CD14-positive monocyte (primary cell): ENCODE data around the gene RELCH. TPM values are rescaled to one million over a fixed set of nuclear protein-coding genes. Genes with fewer than 3 reads are reported as not detected.

ENCODE experiments used
- DNase-seq, 3 donors: peaks; one replicate each; pipeline ENCODE4 v3.0.0-alpha.2; 2011 to 2022
- H2AFZ ChIP-seq: 2 replicates; pipeline ENCODE4 v1.6.0; 2012; ENCODE audit warnings: mild to moderate bottlenecking, low read depth, low read length, inconsistent platforms; ENCODE audit not compliant: insufficient read depth, poor library complexity, severe bottlenecking
- H3K27ac ChIP-seq, 2 donors: 1 replicate in 1 of 2; 2 replicates in 1 of 2; pipeline ENCODE4 v1.5.1; 2012 to 2013; ENCODE audit warnings: low read length in 2 of 2, control low read depth in 1 of 2, inconsistent platforms in 1 of 2, low read depth in 1 of 2, mild to moderate bottlenecking in 1 of 2
- H3K27me3 ChIP-seq, 2 donors: one replicate each; pipeline versions ENCODE4 v1.6.0 to v1.6.1; 2011 to 2013; ENCODE audit warnings: low read length in 2 of 2; ENCODE audit not compliant: control insufficient read depth in 2 of 2, insufficient read depth in 2 of 2
- H3K36me3 ChIP-seq, 2 donors: replicated peaks in 1 of 2; 1 replicate in 1 of 2; 2 replicates in 1 of 2; pipeline versions ENCODE4 v1.5.1 to v1.6.1; 2012 to 2013; ENCODE audit warnings: low read length in 2 of 2, control low read depth in 1 of 2, inconsistent platforms in 1 of 2, mild to moderate bottlenecking in 1 of 2; ENCODE audit not compliant: insufficient read depth in 2 of 2, control insufficient read depth in 1 of 2
- H3K4me1 ChIP-seq, 2 donors: 1 replicate in 1 of 2; 2 replicates in 1 of 2; pipeline versions ENCODE4 v1.5.1 to v1.6.1; 2012 to 2013; ENCODE audit warnings: low read length in 2 of 2, control low read depth in 1 of 2, inconsistent platforms in 1 of 2, mild to moderate bottlenecking in 1 of 2, moderate library complexity in 1 of 2; ENCODE audit not compliant: insufficient read depth in 2 of 2, control insufficient read depth in 1 of 2
- H3K4me2 ChIP-seq: replicated peaks from 2 replicates; pipeline ENCODE3; 2012; ENCODE audit warnings: low read length, moderate library complexity, mild to moderate bottlenecking; ENCODE audit not compliant: poor library complexity, severe bottlenecking; ENCODE audit errors: extremely low read depth
- H3K4me3 ChIP-seq, 3 experiments: fragments of 200-600 bp in 1 of 3; sonication (generic) in 1 of 3; replicated peaks in 1 of 3; 1 replicate in 2 of 3; 2 replicates in 1 of 3; pipeline ENCODE4 v1.5.1; 2011 to 2013; ENCODE audit warnings: low read length in 3 of 3, mild to moderate bottlenecking in 3 of 3, control low read depth in 2 of 3, low read depth in 2 of 3, inconsistent platforms in 1 of 3, moderate library complexity in 1 of 3
- H3K79me2 ChIP-seq: 2 replicates; pipeline ENCODE4 v1.6.0; 2012; ENCODE audit warnings: mild to moderate bottlenecking, control low read depth, inconsistent platforms, low read length, moderate library complexity; ENCODE audit not compliant: insufficient read depth
- H3K9ac ChIP-seq: 2 replicates; pipeline ENCODE4 v1.6.0; 2017; ENCODE audit warnings: low read length, mild to moderate bottlenecking; ENCODE audit not compliant: insufficient read depth, poor library complexity, severe bottlenecking
- H3K9me3 ChIP-seq, 2 donors: replicated peaks in 1 of 2; 1 replicate in 1 of 2; 2 replicates in 1 of 2; pipeline versions ENCODE4 v1.5.1 to v1.6.1; 2012 to 2013; ENCODE audit warnings: low read length in 2 of 2, control low read depth in 1 of 2; ENCODE audit not compliant: control insufficient read depth in 1 of 2, insufficient read depth in 1 of 2
- H4K20me1 ChIP-seq: 2 replicates; pipeline ENCODE4 v1.6.0; 2012; ENCODE audit warnings: mild to moderate bottlenecking, low read length, control low read depth, moderate library complexity; ENCODE audit not compliant: insufficient read depth
- H3K27ac Mint-ChIP-seq, 7 donors: one replicate each; pipeline ENCODE4 v1.8.0; 2020; ENCODE audit warnings: mild to moderate bottlenecking in 7 of 7, mixed read lengths in 7 of 7, moderate library complexity in 6 of 7, inconsistent platforms in 2 of 7
- H3K27me3 Mint-ChIP-seq, 3 donors: one replicate each; pipeline ENCODE4 v1.8.0; 2021 to 2022; ENCODE audit warnings: low read depth in 3 of 3, mild to moderate bottlenecking in 3 of 3, mixed read lengths in 3 of 3, moderate library complexity in 3 of 3, inconsistent platforms in 1 of 3
- H3K36me3 Mint-ChIP-seq, 2 donors: one replicate each; pipeline ENCODE4 v1.8.0; 2020; ENCODE audit warnings: mixed read lengths in 2 of 2, inconsistent platforms in 1 of 2, mild to moderate bottlenecking in 1 of 2
- H3K4me1 Mint-ChIP-seq: one replicate; pipeline ENCODE4 v1.8.0; 2020; ENCODE audit warnings: mild to moderate bottlenecking, mixed read lengths
- H3K4me3 Mint-ChIP-seq, 2 donors: one replicate each; pipeline ENCODE4 v1.8.0; 2020; ENCODE audit warnings: mild to moderate bottlenecking in 2 of 2, mixed read lengths in 2 of 2, moderate library complexity in 1 of 2
- H3K9me3 Mint-ChIP-seq, 7 donors: one replicate each; pipeline ENCODE4 v1.8.0; 2020 to 2022; ENCODE audit warnings: mixed read lengths in 7 of 7, mild to moderate bottlenecking in 6 of 7, moderate library complexity in 6 of 7, inconsistent platforms in 2 of 7
- CTCF ChIP-seq: fragments of 200-600 bp; IDR thresholded peaks from one replicate; pipeline ENCODE4 v1.8.0; 2022; ENCODE audit warnings: antibody characterized with exemption, mild to moderate bottlenecking
- WGBS: methylation state at CpG from one replicate; pipeline ENCODE4 v1.1.5; 2013; ENCODE audit warnings: missing lambda C conversion rate; ENCODE audit not compliant: insufficient coverage; 5-methylcytosine and 5-hydroxymethylcytosine counted together
- intact Hi-C, 2 donors: fragments of 100-400 bp; cut with micrococcal nuclease; formaldehyde crosslinking; loops; one replicate each; pipeline versions ENCODE4 v1.15.0 to v1.15.1; 2023
- polyA plus RNA-seq, 3 donors: library from polyadenylated mRNA; depleted of rRNA in 1 of 3; unstranded in 2 of 3; stranded (reverse) in 1 of 3; fragments of 300-500 nt in 2 of 3; fragments of >200 nt in 1 of 3; fragmentation: Illumina TruSeq in 2 of 3; gene quantifications; 1 replicate in 2 of 3; 2 replicates in 1 of 3; pipeline ENCODE4 v1.2.3, GENCODE V29; 2012 to 2021

Gene RELCH
- polyA plus RNA-seq, 3 donors, result 3.8 to 30.4 (median 4.9) TPM

GRCh38 chr18:62325806-62326645, 139.0 kb downstream of the RELCH start:
- Mint-ChIP-seq H3K36me3 (peaks cover 13 to 22% of the 10 kb centered on the region in 2 donors), H3K9me3 (peaks cover 0 to 6% (median 6%) of the 10 kb centered on the region in 7 donors), H3K27ac (peak overlapping the region in 3 of 7 donors; percentile 18 to 75 (median 66)), H3K27me3 (peaks cover 56 to 84% (median 63%) of the 10 kb centered on the region in 3 donors), H3K4me1 (peaks cover 49% of the 10 kb centered on the region), H3K4me3 (peak overlapping the region; percentile 87 to 93)
- Histone ChIP-seq H2AFZ (peak overlapping the region; percentile 75), H3K4me1 (peaks cover 47 to 58% of the 10 kb centered on the region in 2 donors), H3K79me2 (no peaks in the 10 kb centered on the region), H3K27me3 (peaks cover 39 to 86% of the 10 kb centered on the region in 2 donors), H3K4me2 (peak overlapping the region; percentile 94), H3K36me3 (no peaks in the 10 kb centered on the region), H3K9ac (peak overlapping the region; percentile 49), H4K20me1 (no peaks in the 10 kb centered on the region), H3K4me3 (peak overlapping the region; percentile 39 to 80 (median 50)), H3K27ac (no peak overlapping the region), H3K9me3 (no peaks in the 10 kb centered on the region)
- 6% methylated on average over 45 of the region's 45 CpGs for WGBS
- intact Hi-C loops, result no loop called here
- DNase-seq, result peak in 1 of 3 donors; percentile 6
- no peak for TF ChIP-seq CTCF

GRCh38 chr18:62326646-62327348, 139.7 kb downstream of the RELCH start:
- Mint-ChIP-seq H3K4me1 (peaks cover 56% of the 10 kb centered on the region), H3K27ac (peak overlapping the region in 1 of 7 donors; percentile 57), H3K9me3 (peaks cover 0 to 6% (median 6%) of the 10 kb centered on the region in 7 donors), H3K36me3 (peaks cover 13 to 22% of the 10 kb centered on the region in 2 donors), H3K27me3 (peaks cover 57 to 80% (median 65%) of the 10 kb centered on the region in 3 donors), H3K4me3 (peak overlapping the region; percentile 87 to 93)
- H3K9me3 ChIP-seq, result no peaks in the 10 kb centered on the region
- H3K79me2 ChIP-seq, result no peaks in the 10 kb centered on the region
- H3K4me1 ChIP-seq, result peaks cover 55 to 66% of the 10 kb centered on the region in 2 donors
- intact Hi-C loops, result no loop called here
- peak overlapping the region; percentile 94 for H3K4me2 ChIP-seq
- no peak for TF ChIP-seq CTCF
- H3K36me3 ChIP-seq, result no peaks in the 10 kb centered on the region
- H4K20me1 ChIP-seq, result no peaks in the 10 kb centered on the region
- H3K9ac ChIP-seq, result no peak overlapping the region
- peaks cover 37 to 80% of the 10 kb centered on the region in 2 donors for H3K27me3 ChIP-seq
- no peak overlapping the region for H3K27ac ChIP-seq
- 72% methylated on average over 4 of the region's 12 CpGs for WGBS
- DNase-seq, result no peak
- no peak overlapping the region for H2AFZ ChIP-seq
- H3K4me3 ChIP-seq, result peak overlapping the region in 1 of 3 experiments; percentile 80
